Thyroid gland (tissue), 4 donors: ENCODE data around the gene ALKBH5.

Experiments used
- CTCF ChIP-seq, 6 experiments: fragments of 200-600 bp in 3 of 6; fragments of 450-650 bp in 3 of 6; sonication (generic) in 3 of 6; IDR thresholded peaks; one replicate each; pipeline ENCODE4 v1.5.1; 2016 to 2019; ENCODE audit warnings: antibody characterized with exemption in 6 of 6, mild to moderate bottlenecking in 2 of 6, inconsistent platforms in 1 of 6, moderate library complexity in 1 of 6
- POLR2A ChIP-seq, 2 donors: fragments of 450-650 bp; IDR thresholded peaks; one replicate each; pipeline ENCODE4 v1.6.1; 2017; ENCODE audit warnings: antibody characterized with exemption in 2 of 2, mild to moderate bottlenecking in 2 of 2, moderate library complexity in 1 of 2

- TF ChIP-seq CTCF (IDR thresholded peaks at IDR 0.05) (no peak), POLR2A (IDR thresholded peaks at IDR 0.05) (no peak)
Measured at GRCh38 chr17:18157354-18157985, 26.2 kb upstream of the ALKBH5 start.
